GM19035 (cell line): ENCODE measurements around the gene HAL.
"Not testable (repeated sequence)": the region's sequence is repeated elsewhere in the genome, so short reads cannot be mapped to it uniquely, and the experiment has no call there.

Source experiments
- ATAC-seq: cut with Tn5 transposase; IDR thresholded peaks from one replicate; pipeline ENCODE4 v1.9.1; 2021; ENCODE audit not compliant: unreplicated experiment

The HAL gene

DNA sequence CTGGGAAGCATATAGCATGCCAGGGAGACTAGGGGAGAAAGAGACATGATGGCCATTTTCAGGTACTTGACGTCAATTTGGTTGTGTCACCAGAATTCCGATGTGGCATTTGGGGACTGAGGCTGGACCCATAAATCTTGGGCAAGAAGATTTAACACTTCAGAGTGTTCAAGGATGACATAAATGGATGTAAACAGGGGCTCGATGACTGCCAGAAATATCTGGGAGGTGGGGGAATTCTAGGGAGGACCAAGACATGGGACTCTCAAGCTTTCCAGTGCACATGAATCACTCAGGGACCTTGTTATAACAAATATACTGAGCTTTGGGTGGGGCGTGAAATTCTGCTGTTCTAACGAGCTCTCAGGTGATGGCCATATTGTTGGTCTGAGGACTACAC lies 17.8 kb downstream of the HAL start:
- ATAC-seq, result no peak

DNA sequence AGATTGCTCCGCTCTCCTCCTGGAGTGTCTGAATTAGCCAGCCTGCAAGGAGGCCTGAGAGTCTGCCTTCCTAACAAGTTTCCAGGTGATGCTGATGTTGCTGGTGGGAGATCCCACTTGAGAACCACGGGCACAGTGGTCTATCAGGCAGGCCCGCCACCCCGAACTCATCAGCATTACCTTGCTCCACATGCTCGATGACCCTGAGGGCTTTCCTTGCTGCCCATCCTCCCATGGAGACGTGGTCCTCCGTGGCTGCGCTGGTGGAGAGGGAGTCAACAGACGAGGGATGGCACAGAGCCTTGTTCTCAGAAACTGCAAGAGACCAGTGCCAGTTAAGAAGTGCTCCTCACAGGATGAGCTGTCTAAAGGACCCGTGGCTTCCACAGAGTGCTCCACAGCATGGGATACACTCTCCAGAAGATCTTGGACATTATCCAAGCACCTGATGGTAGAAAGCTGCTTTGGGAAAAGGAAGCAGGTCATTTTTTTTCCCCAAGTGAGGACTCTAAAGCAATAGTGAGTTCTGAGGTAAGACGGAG lies 18.3 kb downstream of the HAL start:
- ATAC-seq, result no peak

DNA sequence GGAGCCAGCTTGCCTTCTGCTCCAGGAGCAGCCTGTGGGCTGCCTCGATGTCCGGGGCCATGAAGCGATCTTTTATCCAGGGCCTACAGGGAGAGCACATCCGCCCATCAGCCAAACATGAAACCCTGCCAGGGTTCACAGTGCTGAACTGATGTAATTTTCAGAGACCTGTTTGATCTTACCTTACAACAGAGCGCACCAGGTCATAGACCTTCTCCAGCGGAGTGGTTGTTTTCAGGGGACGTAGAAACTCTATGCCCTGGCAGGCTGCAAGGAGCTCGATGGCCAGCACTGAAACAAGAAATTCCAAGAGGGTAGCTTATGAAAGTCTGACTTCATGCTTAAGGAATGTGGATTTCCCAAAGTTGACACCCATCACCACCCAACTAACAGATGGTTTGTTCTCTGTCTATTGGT lies 19.7 kb downstream of the HAL start:
- no peak for ATAC-seq

DNA sequence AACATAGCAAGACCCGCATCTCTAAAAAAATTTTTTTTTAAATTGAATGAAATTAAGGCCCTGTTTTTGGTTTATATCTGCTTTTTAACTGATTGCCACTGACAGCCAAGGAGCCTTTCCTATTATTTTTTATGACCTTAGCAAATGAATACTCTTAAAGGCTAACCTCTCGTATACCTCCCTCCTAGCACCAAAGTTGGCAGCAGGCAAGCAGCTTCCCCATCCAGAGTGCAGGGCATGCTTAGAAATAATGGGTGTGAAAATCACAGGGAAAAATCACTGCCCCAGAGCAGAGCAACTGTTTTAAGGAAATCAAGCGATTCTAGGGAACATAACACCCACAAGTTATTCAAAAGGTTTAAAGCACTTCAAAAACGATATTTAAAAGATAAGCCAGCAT lies 20.7 kb downstream of the HAL start:
- ATAC-seq, result no peak

DNA sequence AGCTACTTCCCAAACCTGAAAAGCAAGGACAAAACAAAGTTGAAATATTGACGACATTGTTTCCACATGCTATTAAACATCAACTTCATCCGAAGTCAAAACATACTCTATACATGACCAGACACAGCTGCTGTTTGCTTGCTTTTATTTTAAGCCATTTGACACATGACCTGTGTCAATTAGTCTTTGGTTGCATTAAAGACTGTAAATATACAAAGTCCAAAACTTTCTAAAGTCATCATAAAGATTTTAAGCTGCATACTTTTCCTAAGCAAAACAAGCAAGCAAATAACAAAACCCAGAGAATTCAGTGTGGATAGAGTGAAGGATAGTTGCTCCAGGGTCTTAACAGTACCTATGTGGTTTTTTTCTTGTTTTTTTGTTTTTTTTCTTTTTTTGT lies 21.8 kb downstream of the HAL start:
- no peak for ATAC-seq

DNA sequence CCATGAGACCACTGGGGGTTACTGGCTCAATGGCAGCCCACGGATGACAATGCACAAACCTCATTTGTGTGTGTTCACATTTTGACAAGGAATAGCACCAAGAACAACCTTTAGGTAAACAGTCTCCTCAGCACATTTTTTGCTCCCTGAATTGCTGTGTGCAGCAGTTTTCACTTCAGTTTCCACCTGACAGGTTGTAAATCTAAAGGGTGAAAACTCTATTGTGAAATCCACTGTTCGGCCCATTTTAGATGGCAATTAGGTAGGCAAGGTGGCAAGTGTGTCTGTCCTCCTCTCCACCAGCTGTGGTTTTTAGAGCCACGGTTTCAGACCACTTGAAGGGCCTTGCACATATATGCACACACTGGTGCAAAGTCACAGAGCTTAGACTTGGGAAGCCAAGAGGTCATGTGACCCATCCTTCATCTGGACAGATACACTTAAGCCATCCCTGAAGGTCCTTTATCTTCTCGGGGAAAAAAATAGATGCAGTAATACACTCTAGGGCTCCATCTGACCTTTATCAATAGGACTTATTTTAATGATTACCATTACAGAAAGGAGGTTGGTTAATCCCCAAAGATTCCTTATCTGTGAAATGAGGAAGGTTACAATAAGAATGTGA lies 23.2 kb downstream of the HAL start:
- ATAC-seq, result no peak

DNA sequence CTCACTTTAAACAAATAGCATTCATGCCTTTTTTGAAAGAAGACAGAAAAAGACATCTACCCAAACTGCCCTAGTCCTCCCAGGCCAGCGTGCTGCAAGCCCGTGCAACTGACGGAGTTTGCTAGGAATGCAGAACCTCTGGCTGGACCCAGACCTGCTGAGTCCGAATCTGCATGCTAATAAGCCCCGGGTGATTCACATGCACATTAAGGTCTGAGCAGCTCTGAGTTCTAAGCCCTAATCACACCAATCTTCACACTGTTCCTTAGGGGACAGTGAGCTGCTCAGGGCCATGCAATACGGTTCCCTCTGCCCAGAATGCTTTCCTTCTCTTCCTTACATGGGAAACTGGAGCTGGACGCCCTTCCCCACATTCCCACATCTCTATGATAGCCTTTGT lies 25.2 kb downstream of the HAL start:
- ATAC-seq, result no peak

DNA sequence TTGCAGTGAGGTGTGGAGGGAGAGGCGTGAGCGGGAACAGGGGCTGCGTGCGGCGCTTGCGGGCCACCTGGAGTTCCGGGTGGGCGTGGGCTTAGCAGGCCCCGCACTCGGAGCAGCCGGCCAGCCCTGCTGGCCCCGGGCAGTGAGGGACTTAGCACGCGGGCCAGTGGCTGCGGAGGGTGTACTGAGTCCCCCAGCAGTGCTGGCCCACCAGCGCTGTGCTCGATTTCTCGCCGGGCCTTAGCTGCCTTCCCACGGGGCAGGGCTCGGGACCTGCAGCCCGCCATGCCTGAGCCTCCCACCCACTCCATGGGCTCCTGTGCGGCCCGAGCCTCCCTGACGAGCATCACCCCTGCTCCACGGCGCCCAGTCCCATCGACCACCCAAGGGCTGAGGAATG lies 27.0 kb downstream of the HAL start:
- not testable (repeated sequence) for ATAC-seq

DNA sequence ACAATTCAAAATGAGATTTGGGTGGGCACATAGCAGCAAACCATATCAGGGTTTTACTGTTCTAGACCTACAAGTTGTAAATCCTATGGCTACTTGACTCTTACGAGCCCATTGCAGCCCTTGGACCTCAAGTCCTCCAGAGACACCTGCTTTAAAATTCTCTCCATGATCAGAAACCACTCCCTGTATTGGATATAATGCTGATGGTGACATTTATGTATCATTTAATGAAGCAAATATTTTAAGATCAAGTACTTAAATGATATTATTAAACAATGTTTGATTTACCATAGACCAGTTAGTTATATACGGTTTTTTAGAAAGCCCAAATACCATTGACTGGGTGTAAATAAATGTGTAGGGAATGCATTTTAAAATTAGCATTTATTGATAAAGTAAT lies 28.8 kb downstream of the HAL start:
- no peak for ATAC-seq

DNA sequence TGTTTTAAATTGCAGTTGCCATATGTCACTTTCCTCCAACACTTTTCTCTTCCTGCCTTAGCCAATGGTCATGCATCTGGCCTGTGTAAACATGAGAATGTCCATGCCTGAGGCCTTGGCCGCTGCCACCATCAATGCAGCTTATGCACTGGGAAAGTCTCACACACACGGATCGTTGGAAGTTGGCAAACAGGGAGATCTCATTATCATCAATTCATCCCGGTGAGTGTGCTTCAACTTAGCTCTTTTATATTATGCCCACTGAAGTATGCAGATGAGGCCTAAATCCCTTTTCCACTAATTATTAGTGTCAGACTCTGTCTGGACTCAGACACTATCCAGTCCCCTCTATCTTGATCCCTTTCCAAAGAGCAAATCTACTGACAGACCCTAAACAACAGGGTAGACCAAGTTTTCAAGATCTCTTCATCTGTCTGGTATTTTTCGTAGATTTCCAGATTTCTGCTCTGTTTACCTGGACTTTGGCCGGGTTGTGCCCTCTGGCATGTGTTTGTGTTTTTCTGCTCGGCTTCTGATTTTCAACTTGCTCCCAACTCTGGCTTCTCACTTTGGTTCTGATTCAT lies 29.8 kb downstream of the HAL start:
- no peak for ATAC-seq

DNA sequence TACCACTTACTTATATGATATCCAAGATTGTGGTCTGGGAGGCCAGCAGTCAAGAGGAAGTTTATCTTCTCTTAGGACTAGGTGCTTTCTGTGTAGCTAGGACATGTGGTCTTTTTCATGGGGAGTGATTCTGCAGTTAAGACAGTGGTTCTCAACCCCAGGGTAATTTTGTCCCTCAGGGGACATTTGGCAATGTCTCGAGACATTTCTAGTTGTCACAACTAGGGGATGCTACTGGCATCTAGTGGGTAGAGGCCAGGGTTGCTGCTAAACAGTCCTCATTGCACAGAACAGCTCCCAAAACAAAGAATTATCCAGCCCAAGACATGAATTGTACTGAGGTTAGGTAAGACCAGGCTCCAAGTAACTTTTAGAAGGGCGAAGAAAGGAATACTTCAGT lies 33.0 kb downstream of the HAL start:
- ATAC-seq, result no peak

DNA sequence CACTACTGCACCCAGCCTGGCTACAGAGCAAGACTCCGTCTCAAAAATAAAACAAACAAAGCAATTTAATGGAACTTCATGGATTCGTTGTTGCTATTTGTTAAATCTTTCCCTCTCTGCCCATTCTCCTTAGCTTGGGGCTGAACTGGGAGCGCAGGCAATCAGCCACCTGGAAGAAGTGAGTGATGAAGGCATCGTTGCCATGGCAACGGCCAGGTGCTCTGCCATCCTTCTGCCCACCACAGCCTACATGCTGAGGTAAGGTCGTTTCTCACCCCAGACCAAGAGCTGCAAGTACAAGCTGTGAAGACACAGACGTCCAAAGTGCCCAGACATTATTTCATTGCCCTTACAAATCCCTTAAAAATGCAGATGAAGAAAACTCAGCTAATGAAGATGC lies 33.9 kb downstream of the HAL start:
- no peak for ATAC-seq

DNA sequence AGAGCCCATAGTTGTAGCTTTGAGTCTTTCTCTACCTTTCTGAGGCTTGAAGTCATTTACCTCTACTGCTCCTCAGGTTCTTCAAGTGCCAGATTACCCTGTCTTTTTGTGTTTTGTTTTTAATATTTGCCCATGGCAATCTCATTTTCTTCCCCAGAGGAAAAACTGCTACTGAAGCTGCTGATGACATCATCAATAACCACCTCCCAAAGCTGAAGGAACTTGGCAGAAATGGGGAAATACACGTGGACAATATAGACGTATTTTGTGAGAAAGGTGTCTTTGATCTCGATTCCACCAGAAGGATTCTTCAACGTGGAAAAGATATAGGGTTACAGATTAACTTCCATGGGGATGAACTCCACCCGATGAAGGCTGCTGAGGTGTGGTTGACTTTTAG lies 35.9 kb downstream of the HAL start:
- ATAC-seq, result no peak

DNA sequence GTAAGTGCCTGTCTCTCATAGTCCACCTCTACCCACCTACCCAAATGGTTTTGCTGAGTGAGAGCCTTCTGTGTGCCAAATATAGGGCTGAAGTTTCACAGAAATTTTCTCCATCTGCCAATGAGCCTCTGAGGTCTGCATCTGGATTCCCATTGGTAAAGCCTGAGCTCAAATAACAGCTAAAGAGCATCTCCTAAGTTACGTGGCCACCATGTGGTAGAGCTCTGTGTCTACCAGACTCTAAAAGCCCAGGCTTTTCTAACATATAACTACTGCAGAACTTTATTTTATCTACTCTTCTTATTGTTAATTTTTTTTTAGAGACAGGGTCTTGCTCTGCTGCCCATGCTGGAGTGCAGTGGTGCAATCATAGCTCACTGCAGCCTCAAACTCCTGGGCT lies 37.0 kb downstream of the HAL start:
- ATAC-seq, result no peak

DNA sequence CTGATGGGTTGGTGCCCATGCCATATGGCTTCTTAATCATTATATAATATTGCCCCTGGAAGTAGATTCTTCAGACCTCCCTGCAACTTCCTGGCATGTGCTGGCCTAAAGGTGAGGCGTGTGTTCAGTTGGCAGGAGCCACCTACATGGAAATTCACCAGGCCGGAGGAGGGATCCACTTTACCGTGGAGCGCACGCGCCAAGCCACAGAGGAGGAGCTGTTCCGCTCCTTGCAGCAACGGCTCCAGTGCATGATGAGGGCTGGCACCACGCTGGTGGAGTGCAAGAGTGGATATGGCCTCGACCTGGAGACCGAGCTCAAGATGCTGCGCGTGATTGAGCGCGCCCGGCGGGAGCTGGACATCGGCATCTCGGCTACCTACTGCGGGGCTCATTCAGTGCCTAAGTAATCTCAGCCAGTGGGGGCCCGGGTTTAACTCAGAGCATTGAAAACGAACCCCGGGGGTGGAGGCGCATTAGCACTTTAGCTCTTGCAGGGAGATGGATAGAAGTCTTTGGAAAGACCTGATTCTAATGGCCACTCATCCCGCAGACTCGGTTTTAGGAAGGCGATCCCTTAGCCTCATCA lies 39.5 kb downstream of the HAL start:
- ATAC-seq, result no peak

DNA sequence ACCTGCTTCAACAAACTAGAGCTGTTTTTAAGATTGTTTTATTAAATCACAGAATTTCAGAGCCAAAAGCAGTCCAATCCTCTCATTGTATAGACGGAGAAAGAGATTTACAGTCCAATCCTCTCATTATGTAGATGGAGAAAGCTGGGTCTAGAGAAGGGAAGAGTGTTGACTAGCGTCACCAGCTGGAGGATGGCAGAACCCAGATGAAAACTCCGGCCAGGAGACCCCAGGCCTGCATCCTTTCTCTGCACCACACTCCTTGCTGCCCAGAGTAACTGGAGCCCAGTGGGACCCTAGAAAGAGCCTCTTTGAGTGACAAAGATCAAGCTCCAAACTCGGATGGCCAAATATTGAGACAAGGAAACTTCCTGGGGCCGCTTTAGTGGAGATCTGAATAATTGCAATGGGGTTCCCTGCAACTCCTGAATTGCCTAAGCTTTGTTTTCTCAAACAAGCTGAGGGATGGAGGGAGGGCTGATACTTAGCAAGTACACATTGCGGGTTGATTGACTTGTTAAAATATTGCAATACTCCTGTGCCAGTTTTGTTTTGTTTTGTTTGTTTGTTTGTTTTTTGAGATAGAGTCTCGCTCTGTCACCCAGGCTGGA lies 40.5 kb downstream of the HAL start:
- ATAC-seq, result no peak

DNA sequence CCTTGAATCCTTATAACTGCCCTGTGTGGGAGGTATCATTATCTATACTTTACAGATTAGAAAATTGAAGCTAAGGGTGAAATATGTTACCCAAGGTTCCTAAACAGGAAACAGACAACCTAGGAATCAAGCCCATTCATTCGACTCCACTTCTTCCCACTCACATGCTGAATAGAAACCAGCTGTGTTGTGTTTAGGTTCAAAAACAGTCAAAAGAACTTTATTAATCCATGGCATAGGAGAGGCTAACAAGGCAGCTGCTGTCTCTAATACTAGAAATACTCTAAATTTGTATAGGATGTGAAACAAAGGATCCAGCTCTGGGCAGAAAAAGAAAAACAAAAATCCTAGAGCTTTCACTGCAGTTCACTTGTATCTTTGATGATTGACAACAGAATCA lies 43.1 kb downstream of the HAL start:
- ATAC-seq, result no peak

DNA sequence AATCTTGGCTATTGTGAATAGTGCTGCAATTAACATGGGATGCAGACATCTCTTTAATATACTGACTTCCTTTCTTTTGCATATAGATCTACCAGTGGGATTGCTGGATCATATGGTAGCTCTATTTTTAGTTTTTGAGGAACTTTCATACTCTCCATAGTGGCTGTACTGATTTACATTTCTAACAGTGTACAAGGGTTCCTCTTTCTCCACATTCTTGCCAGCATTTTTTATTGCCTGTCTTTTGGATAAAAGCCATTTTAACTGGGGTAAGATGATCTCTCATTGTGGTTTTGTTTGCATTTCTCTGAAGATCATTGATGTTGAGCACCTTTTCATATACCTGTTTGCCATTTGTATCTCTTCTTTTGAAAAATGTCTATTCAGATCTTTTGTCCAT lies 44.6 kb downstream of the HAL start:
- ATAC-seq, result no peak

DNA sequence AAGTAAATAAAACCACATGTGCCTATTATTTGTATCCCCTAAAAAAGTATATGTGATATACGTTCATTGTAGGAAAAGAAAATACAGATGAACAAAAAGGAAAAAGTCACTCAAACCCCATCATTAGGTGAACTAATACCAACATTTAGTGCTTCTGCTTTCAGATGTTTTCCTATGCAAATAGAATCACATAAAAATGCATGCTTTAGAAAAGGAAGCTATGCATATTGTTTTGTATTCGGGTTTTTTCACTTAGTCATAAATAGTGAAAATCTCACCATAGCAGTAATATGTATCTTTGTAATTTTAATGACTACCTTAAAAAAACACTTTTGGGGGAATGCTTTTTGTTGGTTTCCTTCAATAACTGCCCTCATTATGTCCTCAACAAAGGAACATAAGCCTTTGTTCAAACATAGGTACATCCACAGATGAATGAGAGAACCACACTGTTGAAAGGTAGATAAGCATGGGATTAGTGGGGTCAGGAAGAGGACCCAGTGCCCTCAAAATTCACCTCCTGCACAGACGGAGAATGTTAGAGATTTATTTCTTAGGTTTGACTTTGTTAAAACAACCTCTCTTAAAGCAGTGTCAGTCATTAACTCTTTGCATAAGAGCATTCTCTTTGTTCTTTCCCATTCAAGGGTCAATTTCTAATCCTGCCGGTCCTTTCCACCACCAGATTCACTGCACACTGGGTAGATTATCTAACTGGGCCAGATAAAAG lies 46.5 kb downstream of the HAL start:
- no peak for ATAC-seq

DNA sequence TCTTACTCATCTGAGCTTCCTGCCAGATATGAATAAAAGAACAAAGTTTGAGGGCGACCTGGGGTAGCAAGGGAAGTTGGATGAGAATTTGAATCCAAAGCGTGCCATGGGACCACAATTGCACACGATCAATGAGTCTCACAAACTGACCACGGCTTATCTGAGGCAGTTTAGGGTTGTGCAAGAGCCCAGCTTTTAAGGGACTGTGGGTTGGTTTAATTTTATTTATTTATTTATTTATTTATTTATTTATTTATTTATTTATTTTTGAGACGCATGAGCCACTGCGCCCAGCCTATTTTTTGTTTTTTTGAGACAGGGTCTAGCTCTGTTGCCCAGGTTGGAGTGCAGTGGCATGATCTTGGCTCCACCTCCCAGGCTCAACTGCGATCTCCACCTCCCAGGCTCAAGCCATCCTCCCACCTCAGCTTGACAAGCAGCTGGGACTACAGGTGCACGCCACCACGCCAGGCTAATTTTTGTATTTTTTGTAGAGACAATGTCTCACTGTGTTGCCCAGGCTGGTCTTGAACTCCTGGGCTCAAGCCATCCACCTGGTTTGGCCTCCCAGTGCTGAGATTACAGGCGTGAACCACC lies 51.9 kb downstream of the HAL start:
- no peak for ATAC-seq

DNA sequence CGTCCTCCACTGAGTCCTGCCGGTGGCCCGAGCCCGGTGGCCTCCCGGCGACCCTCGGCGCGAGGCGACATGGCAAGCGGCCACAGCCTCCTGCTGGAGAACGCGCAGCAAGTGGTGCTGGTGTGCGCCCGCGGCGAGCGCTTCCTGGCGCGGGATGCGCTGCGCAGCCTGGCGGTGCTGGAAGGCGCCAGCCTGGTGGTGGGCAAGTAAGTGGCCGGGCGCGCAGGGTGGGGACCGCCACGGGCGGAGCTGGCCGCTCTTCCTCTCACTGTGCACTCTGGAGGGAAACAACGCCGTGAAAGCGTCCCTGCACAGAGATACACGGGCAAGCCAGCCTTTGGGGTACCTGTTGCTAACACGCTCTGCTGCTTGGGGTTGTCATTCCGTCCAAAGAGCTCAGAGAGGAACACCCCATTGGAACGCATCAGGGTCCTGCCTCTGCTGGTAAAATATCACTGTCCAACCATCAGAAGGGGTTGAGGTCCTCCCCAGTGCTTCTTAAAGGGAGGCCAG lies 52.8 kb downstream of the HAL start, which contains the start of gene AMDHD1:
AMDHD1 (plus strand) TSS at position 2 of the 513 bp plus-strand sequence; CDS start at position 70, 68 bp downstream.
- ATAC-seq, result peak; percentile 65
